MCF 10A (cell line): ENCODE results near the gene GGA3. TPM values are rescaled to one million over a fixed set of nuclear protein-coding genes. Genes with fewer than 3 reads are reported as not detected.

Source experiments
- BruUV-seq: library from RNA; stranded (reverse); fragments of 400-500 nt; replicated peaks from 2 replicates; lab custom pipeline; 2021; lab: Mats Ljungman, UMichigan
- CTCF ChIA-PET: fragments of 300-600 bp; sonication (Branson Sonifier 250); formaldehyde crosslinking; extraction: SDS; loops from one replicate; lab custom pipeline; 2021; ENCODE audit warnings: antibody characterized with exemption, inconsistent platforms; lab: Yijun Ruan, JAX
- POLR2A ChIA-PET: fragments of 300-600, 350-650 bp; sonication (Branson Sonifier 250); formaldehyde crosslinking; extraction: SDS; loops from one replicate; lab custom pipeline; 2020; ENCODE audit warnings: antibody characterized with exemption, inconsistent platforms; lab: Yijun Ruan, JAX
- DNase-seq: peaks from one replicate; pipeline ENCODE4 v3.0.0-alpha.2; 2018; ENCODE audit not compliant: unreplicated experiment
- H3K27ac Mint-ChIP-seq: one replicate; pipeline ENCODE4 v1.8.0; 2022; ENCODE audit warnings: mild to moderate bottlenecking, low read depth, mixed read lengths; ENCODE audit not compliant: unreplicated experiment
- H3K27me3 Mint-ChIP-seq: one replicate; pipeline ENCODE4 v1.8.0; 2022; ENCODE audit warnings: mixed read lengths; ENCODE audit not compliant: insufficient read depth, unreplicated experiment
- H3K36me3 Mint-ChIP-seq: one replicate; pipeline ENCODE4 v1.8.0; 2022; ENCODE audit warnings: mild to moderate bottlenecking, moderate library complexity, mixed read lengths; ENCODE audit not compliant: insufficient read depth, unreplicated experiment
- H3K4me1 Mint-ChIP-seq: one replicate; pipeline ENCODE4 v1.8.0; 2022; ENCODE audit warnings: mixed read lengths; ENCODE audit not compliant: insufficient read depth, unreplicated experiment
- H3K4me3 Mint-ChIP-seq: one replicate; pipeline ENCODE4 v1.8.0; 2022; ENCODE audit warnings: mild to moderate bottlenecking, moderate library complexity, mixed read lengths; ENCODE audit not compliant: unreplicated experiment
- H3K9me3 Mint-ChIP-seq: one replicate; pipeline ENCODE4 v1.8.0; 2022; ENCODE audit warnings: mixed read lengths; ENCODE audit not compliant: unreplicated experiment
- intact Hi-C: fragments of 100-400 bp; cut with micrococcal nuclease; formaldehyde crosslinking; loops from 2 replicates; pipeline ENCODE4 v1.14.1; 2022
- total RNA-seq: library from RNA; stranded (reverse); gene quantifications from 2 replicates; pipeline ENCODE4 v1.2.3, GENCODE V29; 2022
- TF ChIP-seq, protein P1 (sequence below): fragments of 200-600 bp; IDR thresholded peaks from one replicate; pipeline ENCODE4 v1.8.0; 2022; ENCODE audit warnings: antibody characterized with exemption, mild to moderate bottlenecking; ENCODE audit not compliant: unreplicated experiment

The GGA3 gene
- total RNA-seq, 1 experiment from 2014 or later, result 32.7 TPM

GRCh38 chr17:75271955-75272847 lies 10.8 kb upstream of the GGA3 start:
- H3K27ac Mint-ChIP-seq, result peak overlapping the region; percentile 39

DNA sequence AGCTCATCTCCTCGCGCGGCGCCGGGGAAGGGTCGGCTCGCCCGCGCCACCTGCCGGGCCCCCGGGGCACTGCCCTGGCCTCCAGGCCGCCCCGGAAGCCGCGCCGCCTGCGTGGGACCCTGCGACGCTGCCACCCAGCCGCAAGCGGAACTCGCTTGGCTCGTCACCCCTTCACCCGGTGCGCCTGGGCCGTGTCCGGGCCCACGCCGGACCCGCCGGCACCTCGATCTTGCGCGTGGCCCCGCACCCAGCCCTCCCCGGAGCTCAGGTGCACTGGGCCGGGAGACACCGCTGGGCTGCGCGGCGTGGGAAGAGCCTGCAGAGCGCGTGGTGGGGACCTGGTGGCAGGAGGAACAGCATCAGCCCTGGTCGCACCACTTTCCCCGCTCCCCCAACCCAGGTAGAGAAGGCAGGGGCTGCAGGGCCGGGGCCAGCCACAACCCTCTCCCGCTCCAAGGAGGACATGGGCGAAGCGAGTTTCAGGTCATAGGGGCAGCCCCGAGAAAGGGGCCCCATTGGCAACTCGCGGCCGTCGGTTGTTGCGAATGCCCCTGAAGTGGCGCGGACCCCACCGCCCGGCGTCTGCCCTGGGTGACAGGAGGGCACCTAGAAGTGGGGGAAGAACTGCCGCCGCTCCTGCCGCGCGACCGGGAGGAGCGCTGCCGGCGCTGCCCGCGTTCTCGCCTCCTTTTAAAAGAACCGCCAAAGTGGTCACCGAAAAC lies 10.0 kb upstream of the GGA3 start:
- H3K9me3 Mint-ChIP-seq, result no peaks in the 10 kb centered on the region
- TF ChIP-seq, protein P1, sequence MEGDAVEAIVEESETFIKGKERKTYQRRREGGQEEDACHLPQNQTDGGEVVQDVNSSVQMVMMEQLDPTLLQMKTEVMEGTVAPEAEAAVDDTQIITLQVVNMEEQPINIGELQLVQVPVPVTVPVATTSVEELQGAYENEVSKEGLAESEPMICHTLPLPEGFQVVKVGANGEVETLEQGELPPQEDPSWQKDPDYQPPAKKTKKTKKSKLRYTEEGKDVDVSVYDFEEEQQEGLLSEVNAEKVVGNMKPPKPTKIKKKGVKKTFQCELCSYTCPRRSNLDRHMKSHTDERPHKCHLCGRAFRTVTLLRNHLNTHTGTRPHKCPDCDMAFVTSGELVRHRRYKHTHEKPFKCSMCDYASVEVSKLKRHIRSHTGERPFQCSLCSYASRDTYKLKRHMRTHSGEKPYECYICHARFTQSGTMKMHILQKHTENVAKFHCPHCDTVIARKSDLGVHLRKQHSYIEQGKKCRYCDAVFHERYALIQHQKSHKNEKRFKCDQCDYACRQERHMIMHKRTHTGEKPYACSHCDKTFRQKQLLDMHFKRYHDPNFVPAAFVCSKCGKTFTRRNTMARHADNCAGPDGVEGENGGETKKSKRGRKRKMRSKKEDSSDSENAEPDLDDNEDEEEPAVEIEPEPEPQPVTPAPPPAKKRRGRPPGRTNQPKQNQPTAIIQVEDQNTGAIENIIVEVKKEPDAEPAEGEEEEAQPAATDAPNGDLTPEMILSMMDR, result peak; percentile 67
- ChIA-PET CTCF (interaction anchor here (0.5 to 3.0 kb wide), 21 partner anchors 10 to 1742 kb away, joined by 3 to 38 read pairs (median 4); partner anchors contain the start of genes GGA3, MRPS7 and SLC25A19), POLR2A (interaction anchor here (0.6 to 6.8 kb wide), 21 partner anchors 9 to 398 kb away, joined by 3 to 142 read pairs (median 7); partner anchors contain the start of genes FDXR, GGA3, GRB2 and JPT1)
- intact Hi-C loops, result loop anchor here (2.0 kb wide), 1 partner anchor 141 kb away; no protein-coding TSS in a partner anchor
- peak overlapping the region; percentile 74 for H3K4me3 Mint-ChIP-seq
- peak overlapping the region; percentile 39 for H3K27ac Mint-ChIP-seq
- BruUV-seq, result no TSS peak
- peak; percentile 74 for DNase-seq
- H3K27me3 Mint-ChIP-seq, result no peaks in the 10 kb centered on the region
- H3K36me3 Mint-ChIP-seq, result peaks cover 26% of the 10 kb centered on the region
- peaks cover 23% of the 10 kb centered on the region for H3K4me1 Mint-ChIP-seq

More at GRCh38 chr17:75271955-75272847, 10.8 kb upstream of the GGA3 start:
- H3K27me3 Mint-ChIP-seq, result no peaks in the 10 kb centered on the region
- BruUV-seq, result no TSS peak
- H3K4me1 Mint-ChIP-seq, result peaks cover 23% of the 10 kb centered on the region
- no peaks in the 10 kb centered on the region for H3K9me3 Mint-ChIP-seq
- peak overlapping the region; percentile 74 for H3K4me3 Mint-ChIP-seq
- POLR2A ChIA-PET, result interaction anchor here (0.7 to 6.8 kb wide), 7 partner anchors 11 to 125 kb away, joined by 3 to 142 read pairs (median 20); partner anchors contain the start of genes GGA3, MRPS7, NUP85 and SLC25A19
- H3K36me3 Mint-ChIP-seq, result peaks cover 18% of the 10 kb centered on the region
- intact Hi-C loops, result loop anchor here (2.0 kb wide), 1 partner anchor 141 kb away; no protein-coding TSS in a partner anchor
- CTCF ChIA-PET, result interaction anchor here (0.5 to 3.0 kb wide), 13 partner anchors 9 to 664 kb away, joined by 3 to 38 read pairs (median 4); partner anchors contain the start of genes GGA3, MRPS7 and SLC25A19
- DNase-seq, result no peak
- TF ChIP-seq, protein P1, result no peak

DNA sequence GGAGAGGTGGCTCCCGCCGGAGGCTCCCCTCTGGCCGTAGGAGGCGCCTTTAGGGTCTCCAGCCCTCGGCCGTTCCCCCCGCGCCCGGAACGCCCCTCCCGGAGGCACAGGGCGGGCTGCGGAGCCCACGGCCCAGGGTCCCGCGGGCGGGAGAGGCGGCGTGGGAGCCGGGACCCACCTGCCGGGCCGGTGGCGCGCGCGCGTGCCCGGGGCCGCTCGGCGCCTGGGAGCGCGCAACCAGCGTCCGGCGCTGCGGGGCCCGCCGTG lies 9.5 kb upstream of the GGA3 start, which contains the start of gene MIF4GD:
MIF4GD (minus strand) TSS at position 266 of the 267 bp plus-strand sequence. CDS start 1,036 bp downstream, outside the sequence.
- no peaks in the 10 kb centered on the region for H3K27me3 Mint-ChIP-seq
- ChIA-PET POLR2A (interaction anchor here (0.6 to 6.8 kb wide), 24 partner anchors 10 to 397 kb away, joined by 3 to 142 read pairs (median 6); partner anchors contain the start of genes FDXR, GGA3, GRB2 and JPT1), CTCF (interaction anchor here (0.5 to 3.0 kb wide), 22 partner anchors 10 to 1742 kb away, joined by 3 to 38 read pairs (median 4); partner anchors contain the start of genes GGA3, MRPS7 and SLC25A19)
- H3K27ac Mint-ChIP-seq, result peak within 1 kb of the TSS; percentile 63
- H3K4me1 Mint-ChIP-seq, result peaks cover 23% of the 10 kb centered on the region
- H3K36me3 Mint-ChIP-seq, result peaks cover 31% of the 10 kb centered on the region
- peak within 1 kb of the TSS; percentile 76 for H3K4me3 Mint-ChIP-seq
- no TSS peak for BruUV-seq
- no peak for DNase-seq
- intact Hi-C loops, result loop anchor here (1.0 to 2.0 kb wide), 2 partner anchors 133 to 142 kb away; no protein-coding TSS in a partner anchor
- TF ChIP-seq, protein P1, result no peak
- H3K9me3 Mint-ChIP-seq, result no peaks in the 10 kb centered on the region
